Muscle layer of duodenum (tissue), 2 donors: ENCODE data around the gene SLC12A7.

ENCODE experiments used
- H3K27ac ChIP-seq: one replicate; pipeline ENCODE4 v1.7.0; 2013; ENCODE audit warnings: mild to moderate bottlenecking, low read length
- H3K27me3 ChIP-seq: one replicate; pipeline ENCODE4 v1.7.0; 2013; ENCODE audit warnings: low read depth, mild to moderate bottlenecking, control low read depth, low read length
- H3K36me3 ChIP-seq, 2 donors: one replicate each; pipeline ENCODE4 v1.7.0; 2013; ENCODE audit warnings: low read length in 2 of 2, control low read depth in 1 of 2, mild to moderate bottlenecking in 1 of 2; ENCODE audit not compliant: insufficient read depth in 2 of 2, control insufficient read depth in 1 of 2
- H3K4me1 ChIP-seq, 2 donors: one replicate each; pipeline ENCODE4 v1.7.0; 2013; ENCODE audit warnings: low read length in 2 of 2, mild to moderate bottlenecking in 2 of 2, control low read depth in 1 of 2, moderate library complexity in 1 of 2; ENCODE audit not compliant: insufficient read depth in 2 of 2, control insufficient read depth in 1 of 2
- H3K4me3 ChIP-seq, 2 donors: one replicate each; pipeline ENCODE4 v1.7.0; 2013; ENCODE audit warnings: low read length in 2 of 2, low read depth in 1 of 2, mild to moderate bottlenecking in 1 of 2
- H3K9me3 ChIP-seq, 2 donors: one replicate each; pipeline ENCODE4 v1.7.0; 2013; ENCODE audit warnings: low read length in 2 of 2, control low read depth in 1 of 2, mild to moderate bottlenecking in 1 of 2; ENCODE audit not compliant: control insufficient read depth in 1 of 2
- donor health status: healthy.

Gene SLC12A7

DNA sequence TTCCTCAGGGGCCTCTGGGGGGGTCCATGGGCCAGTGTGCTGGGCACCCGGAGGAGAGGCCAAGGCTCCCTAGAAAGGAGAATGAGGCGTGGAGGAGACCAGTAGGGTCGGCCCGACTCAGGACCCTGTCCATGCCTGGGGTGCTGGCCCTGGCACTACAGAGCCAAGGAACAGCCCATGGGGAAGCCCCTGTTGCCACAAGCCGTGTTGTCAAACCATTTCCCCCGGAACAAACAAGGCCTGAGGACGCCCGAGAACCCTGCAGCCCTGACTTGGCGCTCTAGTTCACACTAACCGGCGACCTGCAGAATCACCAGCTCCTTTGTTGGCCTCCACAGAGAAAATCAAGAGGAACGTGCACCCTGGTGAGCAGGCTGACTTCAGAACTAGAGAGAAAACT, 41.6 kb upstream of the SLC12A7 start:
- peaks cover 0 to 6% of the 10 kb centered on the region in 2 donors for H3K9me3 ChIP-seq
- H3K4me3 ChIP-seq = no peak overlapping the region
- no peaks in the 10 kb centered on the region for H3K36me3 ChIP-seq
- peaks cover 12% of the 10 kb centered on the region for H3K27me3 ChIP-seq
- H3K27ac ChIP-seq = no peak overlapping the region
- H3K4me1 ChIP-seq = peaks cover 0 to 8% of the 10 kb centered on the region in 2 donors

DNA sequence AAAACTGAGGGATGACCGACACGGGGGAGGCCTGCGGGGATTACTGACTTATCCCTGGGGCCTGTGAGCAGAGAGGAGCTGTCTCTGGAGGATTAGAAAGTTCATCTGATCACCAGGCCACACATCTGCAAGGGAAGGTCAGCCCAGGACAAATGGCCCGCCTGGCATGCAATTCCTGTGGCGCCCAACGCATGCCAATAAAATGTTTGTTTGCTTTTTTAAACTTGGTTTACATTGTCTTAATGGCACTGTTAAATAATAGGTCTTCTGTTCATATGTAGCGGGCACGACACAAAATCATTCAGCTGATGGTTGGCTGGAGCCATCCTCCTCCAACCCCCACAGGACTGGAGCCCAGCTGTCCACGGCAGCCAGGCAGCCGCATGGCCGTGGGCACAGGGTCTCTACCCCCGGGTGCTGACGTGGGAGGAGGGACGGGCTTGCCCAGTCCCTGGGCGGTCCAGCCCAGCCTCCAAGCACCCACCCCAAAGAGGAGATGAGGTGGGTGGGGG, 41.0 kb upstream of the SLC12A7 start:
- H3K27ac ChIP-seq = no peak overlapping the region
- H3K27me3 ChIP-seq = peaks cover 12% of the 10 kb centered on the region
- peaks cover 0 to 8% of the 10 kb centered on the region in 2 donors for H3K4me1 ChIP-seq
- H3K9me3 ChIP-seq = peaks cover 0 to 6% of the 10 kb centered on the region in 2 donors
- H3K4me3 ChIP-seq = no peak overlapping the region
- no peaks in the 10 kb centered on the region for H3K36me3 ChIP-seq

DNA sequence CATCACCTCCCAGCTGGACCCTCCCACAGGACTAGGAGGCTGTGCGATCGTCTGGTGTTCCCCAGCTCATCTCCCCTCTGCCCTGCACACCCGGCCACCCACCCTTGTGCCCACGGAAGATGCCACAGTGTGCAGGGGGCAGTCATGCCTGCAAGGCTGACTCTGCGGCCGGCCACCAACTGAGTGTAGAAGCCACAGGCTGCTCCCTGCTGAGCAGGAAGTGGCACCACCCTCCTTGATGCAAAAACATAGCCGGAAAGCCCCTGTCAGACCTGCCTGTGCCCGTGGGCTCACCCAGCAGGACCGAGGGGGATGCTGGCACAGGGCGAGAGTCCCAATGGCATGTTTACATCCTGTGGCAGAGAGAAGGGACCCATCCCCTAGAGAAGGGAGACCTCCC, 40.3 kb upstream of the SLC12A7 start:
- Histone ChIP-seq H3K4me1 (peaks cover 0 to 8% of the 10 kb centered on the region in 2 donors), H3K9me3 (peaks cover 0 to 6% of the 10 kb centered on the region in 2 donors), H3K27ac (no peak overlapping the region), H3K27me3 (peaks cover 12% of the 10 kb centered on the region), H3K36me3 (no peaks in the 10 kb centered on the region), H3K4me3 (no peak overlapping the region)

DNA sequence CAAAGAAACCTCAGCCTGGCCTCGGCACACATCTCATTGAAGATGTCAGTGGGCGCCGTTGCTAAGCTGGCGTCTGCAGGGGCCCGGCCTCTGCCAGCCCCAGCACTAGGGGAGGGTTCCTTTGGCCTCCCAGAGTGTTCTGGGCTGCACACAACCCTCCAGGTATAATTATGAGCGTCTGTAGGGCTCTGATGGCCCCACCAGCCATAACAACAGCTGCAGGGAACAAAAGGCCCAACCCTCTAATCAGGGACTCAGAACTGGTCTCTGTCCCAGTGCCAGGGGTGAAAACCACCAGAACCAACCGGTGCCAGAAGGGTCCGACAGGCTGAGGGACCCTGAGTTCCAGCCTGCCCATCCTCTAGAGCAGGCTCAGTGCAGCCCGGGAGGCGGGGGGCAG, 39.5 kb upstream of the SLC12A7 start:
- no peaks in the 10 kb centered on the region for H3K36me3 ChIP-seq

DNA sequence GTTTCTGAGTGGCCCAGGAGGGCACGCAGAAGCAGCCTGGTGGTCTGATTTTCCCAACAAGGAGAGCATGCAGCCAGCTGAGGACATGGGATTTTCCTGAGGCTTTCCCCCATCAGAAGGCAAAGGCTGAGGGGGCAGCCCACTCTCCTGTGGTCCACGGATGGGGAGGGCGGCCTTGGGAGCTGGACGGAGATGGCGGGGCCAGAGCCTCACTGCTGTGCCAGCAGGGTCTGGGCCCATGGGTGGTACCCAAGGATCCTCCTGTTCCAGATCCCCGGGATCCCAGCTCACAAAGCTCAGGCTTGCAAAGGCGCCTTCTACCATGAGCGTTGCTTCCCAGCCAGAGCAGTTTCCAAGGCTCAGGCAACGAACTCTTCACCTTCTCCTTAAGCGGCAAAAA, 39.0 kb upstream of the SLC12A7 start:
- H3K4me3 ChIP-seq = no peak overlapping the region
- H3K4me1 ChIP-seq = peaks cover 0 to 4% of the 10 kb centered on the region in 2 donors
- H3K27me3 ChIP-seq = no peaks in the 10 kb centered on the region
- H3K36me3 ChIP-seq = no peaks in the 10 kb centered on the region
- no peak overlapping the region for H3K27ac ChIP-seq
- H3K9me3 ChIP-seq = no peaks in the 10 kb centered on the region

More for the DNA sequence above, 39.5 kb upstream of the SLC12A7 start:
- Histone ChIP-seq H3K4me1 (peaks cover 0 to 8% of the 10 kb centered on the region in 2 donors), H3K27me3 (peaks cover 4% of the 10 kb centered on the region), H3K27ac (no peak overlapping the region), H3K4me3 (no peak overlapping the region), H3K9me3 (no peaks in the 10 kb centered on the region)

DNA sequence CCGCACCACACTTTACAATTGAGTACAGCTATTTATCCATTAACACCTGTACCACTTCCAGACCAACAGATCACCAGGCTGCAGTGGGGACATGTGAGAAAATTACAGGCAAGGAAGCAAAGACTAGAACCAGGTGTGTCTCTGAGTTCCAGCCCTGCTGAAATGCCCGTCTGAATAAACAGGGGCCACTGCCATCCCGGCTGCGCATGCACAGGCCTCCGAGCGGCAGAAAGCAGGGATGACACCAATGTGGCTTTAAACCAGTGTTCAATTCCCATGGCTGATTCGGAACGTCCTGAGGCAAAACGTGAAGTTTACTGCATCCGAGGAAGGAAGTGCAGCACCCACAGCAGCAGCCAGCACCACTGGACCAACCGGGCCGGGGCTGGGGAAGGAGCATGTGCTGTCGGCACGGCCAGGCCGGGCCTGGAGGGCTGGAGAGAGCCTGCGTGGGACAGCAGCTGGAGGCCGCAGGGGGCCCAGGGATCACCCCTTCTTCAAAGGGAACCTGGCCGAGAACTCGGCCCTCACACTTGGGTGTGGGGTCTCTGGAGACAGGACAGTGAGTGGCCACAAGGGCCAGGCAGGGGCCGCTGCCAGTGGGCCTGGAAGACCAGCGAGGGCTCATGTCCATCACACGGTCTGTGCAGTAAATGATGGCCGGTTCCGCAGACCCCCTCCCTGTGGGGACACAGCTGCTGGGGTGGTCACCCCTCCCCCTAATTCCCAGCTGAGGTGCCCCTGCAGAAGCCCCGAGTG, 33.0 kb upstream of the SLC12A7 start:
- H3K27ac ChIP-seq = no peak overlapping the region

DNA sequence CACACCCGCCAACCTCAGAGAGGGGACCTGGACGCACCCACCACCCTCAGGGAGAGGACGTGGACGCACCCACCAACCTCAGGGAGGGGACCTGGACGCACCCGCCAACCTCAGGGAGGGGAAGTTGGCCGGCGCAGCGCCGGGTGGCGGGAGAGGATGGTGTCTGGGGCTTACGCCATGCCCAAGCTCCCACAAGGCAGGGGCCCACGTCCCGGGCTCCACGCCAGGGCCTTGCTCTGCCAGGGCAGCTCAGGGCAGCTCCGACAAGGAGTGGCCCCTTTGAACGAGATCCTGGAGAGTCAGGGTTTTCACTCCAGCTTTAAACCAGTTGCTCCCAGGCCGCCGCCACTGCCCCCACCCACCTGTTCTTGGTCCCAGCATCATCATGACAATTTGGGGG, 32.2 kb upstream of the SLC12A7 start:
- Histone ChIP-seq H3K9me3 (no peaks in the 10 kb centered on the region), H3K27me3 (no peaks in the 10 kb centered on the region), H3K36me3 (no peaks in the 10 kb centered on the region), H3K27ac (no peak overlapping the region), H3K4me3 (no peak overlapping the region), H3K4me1 (peaks cover 5 to 9% of the 10 kb centered on the region in 2 donors)

More for the DNA sequence above, 33.0 kb upstream of the SLC12A7 start:
- peaks cover 5 to 9% of the 10 kb centered on the region in 2 donors for H3K4me1 ChIP-seq
- no peaks in the 10 kb centered on the region for H3K36me3 ChIP-seq
- no peak overlapping the region for H3K4me3 ChIP-seq
- no peaks in the 10 kb centered on the region for H3K9me3 ChIP-seq
- H3K27me3 ChIP-seq = no peaks in the 10 kb centered on the region

DNA sequence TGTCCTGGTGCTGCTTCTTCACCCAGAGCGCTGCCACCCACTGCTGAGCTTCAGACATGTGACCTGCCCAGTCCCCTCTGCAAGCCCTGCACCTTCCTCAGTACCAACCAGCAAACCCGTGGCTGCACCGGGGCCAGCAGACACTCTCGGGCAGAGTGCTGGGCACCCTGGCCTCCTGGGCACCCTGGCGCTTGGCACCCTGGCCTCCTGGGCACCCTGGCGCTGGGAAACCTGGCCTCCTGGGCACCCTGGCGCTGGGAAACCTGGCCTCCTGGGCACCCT, 31.7 kb upstream of the SLC12A7 start:
- Histone ChIP-seq H3K36me3 (no peaks in the 10 kb centered on the region), H3K9me3 (no peaks in the 10 kb centered on the region), H3K4me1 (peaks cover 5 to 9% of the 10 kb centered on the region in 2 donors), H3K4me3 (no peak overlapping the region), H3K27ac (no peak overlapping the region), H3K27me3 (no peaks in the 10 kb centered on the region)

DNA sequence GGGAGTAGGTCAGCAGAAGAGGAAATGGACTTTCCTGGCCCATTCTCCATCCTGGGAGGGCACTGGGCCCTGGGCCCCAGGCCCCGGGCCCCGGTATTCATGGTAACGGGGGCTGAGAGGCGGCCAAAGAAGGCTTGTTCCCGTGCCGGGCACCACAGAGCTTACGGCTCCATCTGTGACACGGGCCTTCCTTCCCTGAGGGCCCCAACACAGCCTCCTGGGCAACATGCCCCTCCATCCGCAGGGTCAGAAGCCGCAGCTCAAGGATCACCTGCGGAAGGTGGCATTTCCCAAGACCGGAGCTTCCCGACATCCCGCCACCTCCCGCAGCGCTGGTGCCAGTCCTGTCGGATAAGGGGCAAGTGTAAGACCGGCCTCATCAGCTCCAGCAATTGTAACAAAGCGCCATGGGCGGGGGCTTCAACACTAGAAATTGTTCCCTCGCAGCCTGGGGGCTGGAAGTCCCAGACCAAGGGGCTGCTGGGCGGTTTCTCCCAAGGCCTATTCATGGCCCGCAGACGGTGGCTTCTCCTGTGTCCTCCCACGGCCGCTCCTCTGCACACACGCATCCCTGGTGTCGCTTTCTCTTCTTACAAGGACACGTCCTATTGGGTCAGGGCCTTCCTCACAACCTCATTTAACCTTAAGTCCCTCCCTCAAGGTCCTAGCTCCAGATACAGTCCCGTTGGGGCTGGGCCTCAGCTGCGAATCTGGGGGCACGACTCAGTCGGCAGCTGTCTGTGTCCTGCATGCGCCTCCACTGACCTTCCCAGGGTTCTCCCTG, 31.2 kb upstream of the SLC12A7 start:
- no peaks in the 10 kb centered on the region for H3K36me3 ChIP-seq
- no peaks in the 10 kb centered on the region for H3K9me3 ChIP-seq
- H3K27me3 ChIP-seq = no peaks in the 10 kb centered on the region
- H3K4me1 ChIP-seq = peaks cover 5 to 9% of the 10 kb centered on the region in 2 donors
- no peak overlapping the region for H3K27ac ChIP-seq
- no peak overlapping the region for H3K4me3 ChIP-seq

DNA sequence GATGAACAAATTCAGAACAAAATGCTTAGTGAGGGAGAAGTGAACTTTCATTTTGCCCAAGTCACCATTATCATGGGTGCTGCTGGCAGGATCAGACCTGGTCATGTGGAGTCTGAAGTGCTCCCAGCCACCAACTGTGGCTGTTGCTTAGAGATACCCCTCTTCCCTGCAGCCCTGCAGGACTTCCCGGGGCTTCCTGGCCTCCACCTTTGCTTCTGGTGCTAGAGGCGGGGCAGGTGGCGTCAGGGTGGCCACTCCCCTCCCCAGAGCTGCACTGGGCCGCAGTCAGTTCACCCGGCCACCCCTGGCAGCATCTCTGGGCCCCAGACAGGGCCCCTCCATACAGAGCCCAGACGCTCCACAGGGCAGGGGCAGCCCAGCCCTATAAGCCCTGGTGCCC, 30.0 kb upstream of the SLC12A7 start:
- Histone ChIP-seq H3K4me1 (peaks cover 5 to 9% of the 10 kb centered on the region in 2 donors), H3K27me3 (no peaks in the 10 kb centered on the region), H3K36me3 (no peaks in the 10 kb centered on the region), H3K4me3 (no peak overlapping the region), H3K9me3 (no peaks in the 10 kb centered on the region), H3K27ac (no peak overlapping the region)

DNA sequence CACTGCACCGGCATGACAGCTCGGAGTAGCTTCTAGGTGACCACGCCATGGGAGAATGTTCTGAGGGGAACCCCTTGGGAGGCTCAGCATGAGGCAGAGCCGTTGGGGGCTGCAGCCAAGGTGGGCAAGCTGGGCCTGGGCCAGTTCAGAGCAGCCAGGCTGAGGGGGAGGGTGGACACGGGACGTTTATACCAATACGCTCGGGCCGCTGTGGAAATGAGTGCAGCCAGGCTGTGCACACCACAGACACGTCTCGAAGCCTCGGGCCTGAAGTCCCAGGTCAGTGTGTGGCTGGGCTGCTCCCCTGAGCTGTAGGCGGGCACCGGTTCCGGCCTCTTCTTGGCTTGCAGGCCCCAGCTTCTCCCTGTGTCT, 28.9 kb upstream of the SLC12A7 start:
- H3K27me3 ChIP-seq = no peaks in the 10 kb centered on the region
- no peak overlapping the region for H3K4me3 ChIP-seq
- H3K36me3 ChIP-seq = no peaks in the 10 kb centered on the region
- no peak overlapping the region for H3K27ac ChIP-seq
- no peaks in the 10 kb centered on the region for H3K9me3 ChIP-seq
- H3K4me1 ChIP-seq = peaks cover 5 to 9% of the 10 kb centered on the region in 2 donors
